Adrenal gland (tissue), 12 donors: ENCODE measurements around the gene VEGFA. TPM values are rescaled to one million over a fixed set of nuclear protein-coding genes. Genes with fewer than 3 reads are reported as not detected.
A peak's percentile ranks its signal among the peaks of the same experiment; 100 is the strongest.

ENCODE experiments used
- DNase-seq, 7 donors: peaks; one replicate each; pipeline ENCODE4 v3.0.0-alpha.2; 2019 to 2020
- H3K27ac ChIP-seq, 5 donors: fragments of 200-600 bp; sonication (generic) in 4 of 5; 1 replicate in 3 of 5; 2 replicates in 2 of 5; pipeline versions ENCODE4 v1.5.1 to v1.8.0; 2016 to 2020; ENCODE audit warnings: mild to moderate bottlenecking in 1 of 5
- H3K27me3 ChIP-seq: fragments of 200-600 bp; 2 replicates; pipeline ENCODE4 v1.8.0; 2021
- H3K36me3 ChIP-seq, 2 donors: fragments of 200-600 bp; replicated peaks in 1 of 2; 1 replicate in 1 of 2; 2 replicates in 1 of 2; pipeline versions ENCODE4 v1.5.1 to v1.8.0; 2018 to 2022
- H3K4me1 ChIP-seq, 2 donors: fragments of 200-600 bp; replicated peaks in 1 of 2; 1 replicate in 1 of 2; 2 replicates in 1 of 2; pipeline versions ENCODE4 v1.5.1 to v1.8.0; 2018 to 2021
- H3K4me3 ChIP-seq, 4 donors: fragments of 200-600 bp; sonication (generic) in 3 of 4; one replicate each; pipeline ENCODE4 v1.5.1; 2016 to 2018
- H3K9me3 ChIP-seq, 3 donors: fragments of 200-600 bp; sonication (generic) in 1 of 3; replicated peaks in 1 of 3; 1 replicate in 2 of 3; 2 replicates in 1 of 3; pipeline versions ENCODE4 v1.5.1 to v1.8.0; 2016 to 2021
- POLR2A ChIP-seq, 2 donors: fragments of 450-650 bp; IDR thresholded peaks; one replicate each; pipeline ENCODE4 v1.6.1; 2017; ENCODE audit warnings: antibody characterized with exemption in 2 of 2, mild to moderate bottlenecking in 2 of 2, moderate library complexity in 1 of 2
- WGBS, 4 donors: extraction: QIAGEN DNeasy Blood & Tissue Kit in 2 of 4; methylation state at CpG; one replicate each; pipeline versions ENCODE4 v1.1.5 to v1.1.7; 2013 to 2017; 5-methylcytosine and 5-hydroxymethylcytosine counted together
- intact Hi-C, 2 donors: fragments of 100-400 bp; cut with DNase I; formaldehyde crosslinking; loops; one replicate each; pipeline versions ENCODE4 v1.14.1 to v1.15.0; 2022 to 2023
- polyA plus RNA-seq, 3 donors: library from polyadenylated mRNA; stranded (reverse); fragments of 200-250 nt in 2 of 3; fragments of 350-450 nt in 1 of 3; fragmentation: Illumina TruSeq in 1 of 3; extraction: RNeasy Lipid Tissue Mini Kit (QIAGEN cat#74804) in 1 of 3; gene quantifications; one replicate each; pipeline ENCODE4 v1.2.3, GENCODE V29; 2013 to 2014
- total RNA-seq, 9 donors: library from RNA; depleted of rRNA in 4 of 9; stranded (reverse); fragments of >200 nt in 4 of 9; fragments of 120-200 nt in 1 of 9; fragmentation: NEBNext Ultra II Directional in 1 of 9; extraction: Animal tissue kit (Norgen Biotek cat#: 25700) in 1 of 9; gene quantifications; one replicate each; pipeline versions ENCODE4 v1.1.0 to v1.2.4, GENCODE V29; 2013 to 2023
- TF ChIP-seq, protein P1 (sequence below), 6 experiments: fragments of 450-650 bp in 4 of 6; fragments of 200-600 bp in 2 of 6; sonication (generic) in 1 of 6; IDR thresholded peaks; 1 replicate in 5 of 6; 2 replicates in 1 of 6; pipeline versions ENCODE4 v1.5.1 to v1.8.0; 2016 to 2021; ENCODE audit warnings: antibody characterized with exemption in 6 of 6, mild to moderate bottlenecking in 2 of 6, moderate library complexity in 1 of 6
- donor health status: healthy with polysubstance abuse.
- donor health status: Bipolar disorder and iron deficiency.
- donor health status: DM: yes; HTN: yes; CAD: no.
- donor health status: DM: no; HTN: no; CAD: no.
- donor health status: DM: no; HTN: no; CAD: no.
- donor health status: DM: yes; HTN: yes; CAD: no.

Gene VEGFA
- total and polyA plus RNA-seq, 12 donors, result 31.5 to 343 (median 101) TPM

DNA sequence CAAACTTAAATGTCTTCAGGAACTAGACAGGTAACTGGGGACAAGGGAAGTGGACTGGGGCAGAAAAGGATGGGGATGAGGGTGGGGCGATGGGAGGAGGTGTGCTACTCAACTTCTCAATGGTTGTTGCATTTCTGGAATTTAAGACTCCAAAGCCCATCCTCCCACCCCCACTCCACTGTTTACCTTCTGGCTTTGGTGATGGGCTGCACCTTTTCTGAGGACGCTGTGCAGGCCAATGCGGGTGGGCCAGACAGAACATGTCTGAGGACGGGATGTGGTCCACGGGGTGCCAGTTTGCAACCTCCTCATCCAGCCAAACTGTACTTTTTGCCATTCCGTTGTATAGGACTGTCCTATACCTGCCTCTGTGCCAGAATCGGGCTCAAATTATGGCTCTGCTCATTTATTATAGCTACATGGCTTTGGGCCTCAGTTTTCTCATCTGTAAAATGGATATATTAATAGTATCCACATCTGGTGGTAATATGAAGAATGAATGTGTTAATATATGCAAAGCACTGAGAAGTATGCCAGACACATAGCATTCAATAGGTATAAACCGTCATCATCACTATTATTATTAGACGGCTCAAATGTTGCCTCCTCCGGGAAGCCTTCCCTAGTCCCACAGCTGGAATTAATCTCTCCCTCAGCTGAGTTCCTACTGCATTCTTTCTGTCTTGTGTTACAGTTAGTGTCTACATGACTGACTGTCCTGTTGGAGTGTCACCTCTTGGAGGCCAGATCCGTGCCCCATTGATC is 31.0 kb upstream of the VEGFA start:
- H3K4me3 ChIP-seq, result no peak overlapping the region
- WGBS, 4 donors, result 79 to 88% (median 87%) methylated on average over 11 of the region's 11 CpGs
- TF ChIP-seq, protein P1, sequence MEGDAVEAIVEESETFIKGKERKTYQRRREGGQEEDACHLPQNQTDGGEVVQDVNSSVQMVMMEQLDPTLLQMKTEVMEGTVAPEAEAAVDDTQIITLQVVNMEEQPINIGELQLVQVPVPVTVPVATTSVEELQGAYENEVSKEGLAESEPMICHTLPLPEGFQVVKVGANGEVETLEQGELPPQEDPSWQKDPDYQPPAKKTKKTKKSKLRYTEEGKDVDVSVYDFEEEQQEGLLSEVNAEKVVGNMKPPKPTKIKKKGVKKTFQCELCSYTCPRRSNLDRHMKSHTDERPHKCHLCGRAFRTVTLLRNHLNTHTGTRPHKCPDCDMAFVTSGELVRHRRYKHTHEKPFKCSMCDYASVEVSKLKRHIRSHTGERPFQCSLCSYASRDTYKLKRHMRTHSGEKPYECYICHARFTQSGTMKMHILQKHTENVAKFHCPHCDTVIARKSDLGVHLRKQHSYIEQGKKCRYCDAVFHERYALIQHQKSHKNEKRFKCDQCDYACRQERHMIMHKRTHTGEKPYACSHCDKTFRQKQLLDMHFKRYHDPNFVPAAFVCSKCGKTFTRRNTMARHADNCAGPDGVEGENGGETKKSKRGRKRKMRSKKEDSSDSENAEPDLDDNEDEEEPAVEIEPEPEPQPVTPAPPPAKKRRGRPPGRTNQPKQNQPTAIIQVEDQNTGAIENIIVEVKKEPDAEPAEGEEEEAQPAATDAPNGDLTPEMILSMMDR (IDR thresholded peaks at IDR 0.05), result no peak
- no peak for TF ChIP-seq POLR2A (IDR thresholded peaks at IDR 0.05)
- intact Hi-C loops, result no loop called here
- H3K4me1 ChIP-seq, result no peaks in the 10 kb centered on the region
- no peaks in the 10 kb centered on the region for H3K36me3 ChIP-seq
- no peak overlapping the region for H3K27ac ChIP-seq
- H3K9me3 ChIP-seq, result no peaks in the 10 kb centered on the region
- peak in 1 of 7 donors; percentile 3 for DNase-seq
- no peaks in the 10 kb centered on the region for H3K27me3 ChIP-seq

DNA sequence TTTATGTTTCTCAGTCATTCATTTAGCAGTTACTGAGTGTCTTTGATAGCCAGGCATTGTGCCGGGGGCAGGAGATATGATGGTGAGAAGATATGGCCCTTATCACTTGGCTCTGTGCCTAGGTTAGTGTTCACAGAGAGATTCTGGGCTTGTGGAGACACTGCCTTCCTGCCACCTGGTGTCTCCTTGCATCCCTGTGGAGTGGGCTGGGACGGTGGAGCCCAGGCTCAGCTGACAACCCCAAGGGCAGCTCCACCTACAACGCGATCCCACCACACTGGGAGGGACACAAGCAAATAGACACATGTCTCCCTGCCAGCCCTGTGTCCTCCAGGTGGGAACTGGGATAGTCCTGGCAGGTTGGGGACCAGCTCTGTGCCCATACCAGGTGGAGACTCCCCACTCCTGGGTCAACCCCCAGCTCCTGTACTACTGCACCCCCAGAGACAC is 30.3 kb upstream of the VEGFA start:
- Histone ChIP-seq H3K36me3 (no peaks in the 10 kb centered on the region), H3K27me3 (no peaks in the 10 kb centered on the region), H3K4me3 (no peak overlapping the region), H3K4me1 (no peaks in the 10 kb centered on the region), H3K27ac (no peak overlapping the region), H3K9me3 (no peaks in the 10 kb centered on the region)
- peak in 2 of 7 donors; percentile 4 to 8 for DNase-seq
- TF ChIP-seq, protein P1 (IDR thresholded peaks at IDR 0.05), result no peak
- no peak for TF ChIP-seq POLR2A (IDR thresholded peaks at IDR 0.05)
- intact Hi-C loops, result no loop called here
- 22 to 64% (median 60%) methylated on average over 1 to 4 of the region's 4 CpGs for WGBS, 4 donors

DNA sequence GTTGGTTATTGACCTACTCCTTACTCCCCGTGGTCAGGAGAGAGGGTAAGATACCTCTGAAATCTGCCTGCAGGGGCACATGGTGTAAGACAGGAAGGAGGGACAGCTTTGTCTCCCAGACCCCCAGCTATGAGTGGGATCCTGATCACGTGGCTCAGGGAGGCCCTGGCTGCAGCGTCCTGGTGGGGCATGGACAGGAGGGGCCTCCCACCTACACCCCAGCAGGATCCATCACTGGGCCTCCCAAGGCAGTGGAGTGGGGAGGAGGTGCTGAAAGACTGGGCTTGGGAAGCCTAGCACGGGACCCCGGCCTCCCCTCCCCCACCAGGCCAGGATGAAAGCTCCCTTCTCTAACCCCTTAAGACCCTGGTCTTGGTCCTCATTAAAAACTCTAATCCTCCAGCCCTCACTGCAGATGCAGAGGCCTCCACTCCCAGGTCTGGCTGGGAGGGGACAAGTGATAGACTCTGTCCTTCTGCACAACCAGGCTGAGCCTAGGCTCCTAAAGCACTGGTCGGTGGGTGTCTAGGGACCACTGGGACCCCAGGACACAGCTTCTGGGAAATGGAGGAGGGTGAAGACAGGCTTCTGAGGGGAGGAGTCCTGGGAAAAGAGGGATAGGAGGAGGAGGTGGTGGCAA is 29.6 kb upstream of the VEGFA start:
- DNase-seq, result peak in 2 of 7 donors; percentile 2 to 8

More for the DNA sequence above, 29.6 kb upstream of the VEGFA start:
- no peak overlapping the region for H3K4me3 ChIP-seq
- no peaks in the 10 kb centered on the region for H3K9me3 ChIP-seq
- H3K27ac ChIP-seq, result no peak overlapping the region
- TF ChIP-seq, protein P1 (IDR thresholded peaks at IDR 0.05), result no peak
- TF ChIP-seq POLR2A (IDR thresholded peaks at IDR 0.05), result no peak
- no peaks in the 10 kb centered on the region for H3K36me3 ChIP-seq
- 79 to 91% (median 86%) methylated on average over 4 to 6 of the region's 6 CpGs for WGBS, 4 donors
- no peaks in the 10 kb centered on the region for H3K4me1 ChIP-seq
- intact Hi-C loops, result no loop called here
- no peaks in the 10 kb centered on the region for H3K27me3 ChIP-seq
